ENCODE measurements around the gene MIS18A. TPM values are rescaled to one million over a fixed set of nuclear protein-coding genes. Genes with fewer than 3 reads are reported as not detected.

MIS18A gene
- total RNA-seq, 1 donor from 2014 or later = 15.6 TPM

DNA sequence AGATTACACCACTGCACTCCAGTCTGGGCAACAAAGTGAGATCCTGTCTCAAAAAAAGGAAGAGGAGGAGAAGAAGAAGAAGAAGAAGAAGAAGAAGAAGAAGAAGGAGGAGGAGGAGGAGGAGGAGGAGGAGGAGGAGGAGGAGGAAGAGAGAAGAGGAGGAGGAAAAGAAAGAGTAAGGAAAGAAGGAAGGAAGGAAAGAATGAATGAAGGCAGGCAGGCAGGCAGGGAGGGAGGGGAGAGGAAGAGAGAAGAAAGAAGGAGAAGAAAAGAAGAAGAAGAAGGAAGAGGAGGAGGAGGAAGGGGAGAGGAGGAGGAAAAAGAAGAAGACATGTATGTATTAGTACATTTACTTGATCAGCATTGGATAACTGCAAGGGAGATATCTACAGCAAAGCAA is 26.7 kb downstream of the MIS18A start:
- no peak overlapping the region for H3K4me3 ChIP-seq (ENCODE audit: low read depth, low read length)
- H3K27me3 ChIP-seq (ENCODE audit: control insufficient read depth, insufficient read depth, low read length) = peaks cover 6% of the 10 kb centered on the region

DNA sequence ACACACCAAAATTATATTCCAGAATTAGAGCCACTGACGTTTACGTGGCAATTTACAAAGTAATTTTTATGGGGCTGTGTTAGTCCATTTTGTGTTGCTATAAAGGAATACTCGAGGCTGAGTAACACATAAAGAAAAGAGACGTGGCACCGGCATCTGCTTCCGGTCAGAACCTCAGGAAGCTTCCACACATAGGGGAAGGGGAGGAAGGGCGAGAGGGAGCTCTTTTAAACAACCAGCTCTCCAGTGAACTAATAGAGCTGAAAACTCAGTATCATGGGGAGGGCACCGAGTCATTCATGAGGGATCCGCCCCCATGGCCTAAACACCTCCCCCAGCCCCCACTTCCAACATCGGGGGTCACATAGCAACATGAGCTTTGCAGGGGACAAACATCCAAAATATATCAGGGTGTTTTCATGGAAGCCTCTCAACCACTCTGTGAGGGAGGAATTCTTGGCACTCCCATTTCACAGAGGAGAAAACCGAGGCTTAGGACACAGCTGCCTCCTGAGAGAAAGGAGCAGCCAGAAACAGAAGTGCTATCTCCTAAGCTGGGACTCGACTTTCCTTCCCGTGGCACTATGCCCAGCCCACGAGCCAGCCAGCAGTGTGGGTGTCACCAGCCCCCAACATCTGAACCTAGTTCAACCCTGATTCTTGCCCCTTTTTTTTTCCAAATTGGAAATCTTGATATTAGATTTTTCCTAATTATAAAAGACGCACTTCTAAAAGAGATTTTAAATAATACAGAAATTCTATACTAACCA is 29.2 kb downstream of the MIS18A start:
- TF ChIP-seq CTCF (IDR thresholded peaks at IDR 0.05; ENCODE audit: insufficient read depth, low read length, poor library complexity, severe bottlenecking) = no peak
- no peak for DNase-seq (ENCODE audit: low read depth)
- Histone ChIP-seq H3K36me3 (ENCODE audit: control insufficient read depth, insufficient read depth, low read length) (no peaks in the 10 kb centered on the region), H3K4me3 (ENCODE audit: low read depth, low read length) (no peak overlapping the region), H3K27me3 (ENCODE audit: control insufficient read depth, insufficient read depth, low read length) (peaks cover 4% of the 10 kb centered on the region)

More for the DNA sequence above, 26.7 kb downstream of the MIS18A start:
- no peak for TF ChIP-seq CTCF (IDR thresholded peaks at IDR 0.05; ENCODE audit: insufficient read depth, low read length, poor library complexity, severe bottlenecking)
- H3K36me3 ChIP-seq (ENCODE audit: control insufficient read depth, insufficient read depth, low read length) = no peaks in the 10 kb centered on the region
- no peak for DNase-seq (ENCODE audit: low read depth)

- H3K4me3 ChIP-seq (ENCODE audit: low read depth, low read length) = no peak overlapping the region
- H3K36me3 ChIP-seq (ENCODE audit: control insufficient read depth, insufficient read depth, low read length) = no peaks in the 10 kb centered on the region
- no peak for TF ChIP-seq CTCF (IDR thresholded peaks at IDR 0.05; ENCODE audit: insufficient read depth, low read length, poor library complexity, severe bottlenecking)
- H3K27me3 ChIP-seq (ENCODE audit: control insufficient read depth, insufficient read depth, low read length) = peaks cover 4% of the 10 kb centered on the region
- DNase-seq (ENCODE audit: low read depth) = no peak
Observed at GRCh38 chr21:32248571-32249461, 30.0 kb downstream of the MIS18A start.

DNA sequence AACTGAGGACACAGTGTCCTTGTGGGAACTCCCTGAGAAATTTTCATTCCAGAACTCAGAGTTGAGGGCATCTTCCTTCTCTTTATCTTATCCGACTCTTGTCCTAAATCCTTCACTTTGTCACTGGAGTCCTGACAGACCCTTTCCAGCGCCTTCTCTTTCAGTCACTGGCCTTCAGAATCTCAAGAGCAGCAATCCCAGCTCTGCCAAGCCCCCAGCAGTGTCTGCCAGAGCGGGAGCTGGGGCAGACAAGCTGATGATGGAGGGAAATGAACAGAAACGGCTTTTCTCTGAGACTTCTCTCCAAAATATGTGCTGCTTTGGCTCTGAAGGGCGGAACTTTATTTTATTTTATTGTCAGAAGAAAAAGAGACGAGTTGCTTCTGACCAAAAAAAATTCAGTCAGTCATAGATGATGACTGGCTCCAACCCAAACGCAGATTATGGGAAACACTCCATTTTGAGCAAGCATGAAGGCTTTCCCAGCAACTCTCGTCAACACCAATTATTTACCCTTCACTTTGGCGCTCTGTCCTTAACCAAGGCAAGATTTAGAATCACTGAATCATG is 32.2 kb downstream of the MIS18A start:
- Histone ChIP-seq H3K27me3 (ENCODE audit: control insufficient read depth, insufficient read depth, low read length) (peaks cover 4% of the 10 kb centered on the region), H3K4me3 (ENCODE audit: low read depth, low read length) (no peak overlapping the region), H3K36me3 (ENCODE audit: control insufficient read depth, insufficient read depth, low read length) (no peaks in the 10 kb centered on the region)
- DNase-seq (ENCODE audit: low read depth) = no peak
- no peak for TF ChIP-seq CTCF (IDR thresholded peaks at IDR 0.05; ENCODE audit: insufficient read depth, low read length, poor library complexity, severe bottlenecking)

DNA sequence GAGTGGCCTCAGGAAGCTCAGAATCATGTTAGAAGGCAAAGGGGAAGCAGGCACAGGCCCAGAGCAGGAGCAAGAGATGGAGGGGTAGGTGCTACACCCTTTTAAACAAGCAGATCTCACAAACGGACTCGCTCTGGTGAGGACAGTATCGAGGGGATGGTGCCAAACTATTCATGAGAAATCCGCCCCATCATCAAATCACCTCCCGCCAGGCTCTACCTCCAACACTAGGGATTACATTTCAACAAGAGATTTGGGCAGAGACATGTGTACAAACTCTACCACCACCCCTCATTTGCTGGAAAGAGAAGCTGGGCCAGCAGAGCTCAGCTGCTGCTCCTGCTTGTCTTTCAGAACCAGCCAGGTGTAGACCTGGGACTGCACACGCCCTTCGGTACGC is 32.9 kb downstream of the MIS18A start:
- Histone ChIP-seq H3K36me3 (ENCODE audit: control insufficient read depth, insufficient read depth, low read length) (no peaks in the 10 kb centered on the region), H3K4me3 (ENCODE audit: low read depth, low read length) (no peak overlapping the region), H3K27me3 (ENCODE audit: control insufficient read depth, insufficient read depth, low read length) (peaks cover 4% of the 10 kb centered on the region)
- no peak for DNase-seq (ENCODE audit: low read depth)
- no peak for TF ChIP-seq CTCF (IDR thresholded peaks at IDR 0.05; ENCODE audit: insufficient read depth, low read length, poor library complexity, severe bottlenecking)
